K562 (cell line): ENCODE results near the gene EFR3B. TPM values are rescaled to one million over a fixed set of nuclear protein-coding genes. Genes with fewer than 3 reads are reported as not detected.

ENCODE experiments used
- ATAC-seq: fragments of 200-7000 bp; cut with Tn5 transposase; 3 replicates; pipeline ENCODE4 v1.9.1; 2020; ENCODE audit warnings: moderate library complexity
- BruUV-seq: library from RNA; stranded (reverse); fragments of 400-500 nt; replicated peaks from 2 replicates; lab custom pipeline; 2021; lab: Mats Ljungman, UMichigan
- CTCF ChIA-PET: fragments of 300-600 bp; formaldehyde crosslinking; extraction: SDS; loops from one replicate; lab custom pipeline; 2021; ENCODE audit warnings: low intra/inter-chr PET ratio; lab: Yijun Ruan, JAX
- POLR2A ChIA-PET: fragments of 300-600, 350-650 bp; sonication (Branson Sonifier 250); formaldehyde crosslinking; extraction: SDS; loops from one replicate; lab custom pipeline; 2021; ENCODE audit warnings: antibody characterized with exemption, inconsistent platforms; lab: Yijun Ruan, JAX
- DNase-seq, 4 experiments: peaks; one replicate each; pipeline versions ENCODE4 v3.0.0 to v3.0.0-alpha.2; 2011 to 2018; ENCODE audit warnings: low spot score in 3 of 4, mixed read lengths in 3 of 4; ENCODE audit errors: extremely low read depth in 1 of 4
- FAIRE-seq: peaks from 2 replicates; lab custom pipeline; 2011; peaks lifted over from hg19 to GRCh38; lab: Jason Lieb, UNC
- H2AFZ ChIP-seq: 2 replicates; pipeline ENCODE4 v1.6.0; 2011; ENCODE audit warnings: low read depth, low read length, control low read depth, inconsistent platforms
- H3K27ac ChIP-seq: fragments of 200-600 bp; 3 replicates; pipeline ENCODE4 v1.8.0; 2011; ENCODE audit warnings: low read depth, mild to moderate bottlenecking, control low read depth, inconsistent platforms, low read length, moderate library complexity, mixed read lengths; ENCODE audit errors: extremely low read depth
- H3K27me3 ChIP-seq, 2 experiments: fragments of 300-600 bp in 1 of 2; 2 replicates in 1 of 2; 3 replicates in 1 of 2; pipeline versions ENCODE4 v1.6.0 to v1.8.0; 2011; ENCODE audit warnings: inconsistent platforms in 2 of 2, low read length in 2 of 2, mild to moderate bottlenecking in 1 of 2, mixed read lengths in 1 of 2, moderate library complexity in 1 of 2; ENCODE audit not compliant: control insufficient read depth in 2 of 2, insufficient read depth in 2 of 2
- H3K36me3 ChIP-seq: fragments of 300-600 bp; 3 replicates; pipeline ENCODE4 v1.8.0; 2011; ENCODE audit warnings: mild to moderate bottlenecking, low read length, inconsistent platforms; ENCODE audit not compliant: control insufficient read depth, insufficient read depth
- H3K4me1 ChIP-seq, 2 experiments: fragments of 200-600 bp in 1 of 2; replicated peaks in 1 of 2; 2 replicates in 1 of 2; 3 replicates in 1 of 2; pipeline versions ENCODE4 v1.5.1 to v1.8.0; 2011; ENCODE audit warnings: inconsistent platforms in 2 of 2, low read length in 2 of 2, mild to moderate bottlenecking in 1 of 2, mixed read lengths in 1 of 2, moderate library complexity in 1 of 2; ENCODE audit not compliant: control insufficient read depth in 2 of 2, insufficient read depth in 2 of 2
- H3K4me2 ChIP-seq: 2 replicates; pipeline ENCODE4 v1.6.1; 2011; ENCODE audit warnings: low read length, control low read depth, inconsistent platforms, mixed read lengths; ENCODE audit not compliant: insufficient read depth
- H3K4me3 ChIP-seq: fragments of 200-600 bp; sonication (generic), shearing (Covaris generic); 2 replicates; pipeline ENCODE4 v1.5.1; 2016; ENCODE audit warnings: control low read depth, inconsistent platforms
- H3K79me2 ChIP-seq: fragments of 200-600 bp; 3 replicates; pipeline ENCODE4 v1.8.0; 2011; ENCODE audit warnings: low read length, inconsistent platforms; ENCODE audit not compliant: control insufficient read depth, insufficient read depth
- H3K9ac ChIP-seq, 2 experiments: 2 replicates each; pipeline versions ENCODE4 v1.6.0 to v1.6.1; 2011; ENCODE audit warnings: low read depth in 2 of 2, low read length in 2 of 2, control low read depth in 1 of 2, inconsistent platforms in 1 of 2, mild to moderate bottlenecking in 1 of 2, mixed read lengths in 1 of 2; ENCODE audit not compliant: insufficient read depth in 1 of 2
- H3K9me1 ChIP-seq: one replicate; pipeline ENCODE4 v1.6.0; 2011; ENCODE audit warnings: inconsistent platforms, mild to moderate bottlenecking, low read length, moderate library complexity; ENCODE audit not compliant: control insufficient read depth, insufficient read depth
- H3K9me3 ChIP-seq: replicated peaks from 2 replicates; pipeline ENCODE4 v1.5.1; 2011; ENCODE audit warnings: low read depth, low read length, inconsistent platforms; ENCODE audit not compliant: control insufficient read depth, insufficient read depth
- H4K20me1 ChIP-seq: replicated peaks from 2 replicates; pipeline ENCODE4 v1.6.1; 2011; ENCODE audit warnings: low read length, inconsistent platforms, mixed read lengths; ENCODE audit not compliant: control insufficient read depth, insufficient read depth
- ASH1L ChIP-seq: fragments of 450-650 bp; IDR thresholded peaks from 2 replicates; pipeline ENCODE4 v1.6.1; 2018; ENCODE audit warnings: borderline replicate concordance, mild to moderate bottlenecking, low read depth; ENCODE audit not compliant: partially characterized antibody
- HDAC3 ChIP-seq: fragments of 450-650 bp; IDR thresholded peaks from 2 replicates; pipeline ENCODE4 v1.6.1; 2018; ENCODE audit warnings: borderline replicate concordance, mild to moderate bottlenecking, moderate library complexity; ENCODE audit not compliant: partially characterized antibody
- RFX7 ChIP-seq: fragments of 250-450 bp; sonication (Bioruptor Pico); IDR thresholded peaks from 2 replicates; pipeline ENCODE4 v1.5.1; 2021; ENCODE audit warnings: mild to moderate bottlenecking
- TAL1 ChIP-seq: fragments of 450-650 bp; IDR thresholded peaks from 2 replicates; pipeline ENCODE4 v1.6.1; 2016; ENCODE audit warnings: mild to moderate bottlenecking
- ZNF707 ChIP-seq: fragments of 250-450 bp; sonication (Bioruptor Pico); conservative IDR thresholded peaks from 2 replicates; pipeline ENCODE4 v1.8.0; 2022; ENCODE audit warnings: inconsistent platforms, mild to moderate bottlenecking, moderate library complexity
- WGBS: fragments of 100-300 bp; shearing (Covaris generic); methylation state at CpG from one replicate; pipeline ENCODE4 v1.1.6; 2016; ENCODE audit warnings: low coverage, mixed read lengths; ENCODE audit not compliant: insufficient coverage; ENCODE audit errors: missing lambda C conversion rate; 5-methylcytosine and 5-hydroxymethylcytosine counted together
- in situ Hi-C: fragments of 300-500 bp; cut with MboI; formaldehyde crosslinking; loops from 4 replicates; pipeline ENCODE4 v1.15.0; 2018; ENCODE audit warnings: inconsistent platforms, mixed read lengths
- intact Hi-C: fragments of 100-400 bp; cut with micrococcal nuclease; formaldehyde crosslinking; loops from 2 replicates; pipeline ENCODE4 v1.14.2; 2022
- polyA plus RNA-seq, 8 experiments: library from polyadenylated mRNA; depleted of rRNA in 4 of 8; stranded (reverse) in 5 of 8; unstranded in 3 of 8; fragments of >200 nt; fragmentation: Nextera tagmentation in 2 of 8; fragmentation: Illumina TruSeq in 1 of 8; extraction: Ambion mirVana in 2 of 8; extraction: Trizol in 1 of 8; gene quantifications; 2 replicates each; pipeline versions ENCODE4 v1.2.1 to v1.2.3, GENCODE V29; 2011 to 2014; ENCODE audit warnings: inconsistent platforms in 1 of 8, missing spikeins in 1 of 8
- total RNA-seq, 7 experiments: library from RNA; depleted of rRNA in 6 of 7; stranded (reverse); fragments of >200 nt in 6 of 7; fragmentation: Illumina TruSeq in 2 of 7; extraction: Trizol in 2 of 7; gene quantifications; 2 replicates each; pipeline versions ENCODE4 v1.2.1 to v1.2.3, GENCODE V29; 2011 to 2021; ENCODE audit warnings: low replicate concordance in 1 of 7
- TF ChIP-seq, protein P1 (sequence below): fragments of 250-450 bp; sonication (Bioruptor Pico); IDR thresholded peaks from 2 replicates; pipeline ENCODE4 v1.8.0; 2022; ENCODE audit warnings: inconsistent platforms
- TF ChIP-seq, protein P2 (sequence below): fragments of 200-800 bp; sonication (Bioruptor generic); IDR thresholded peaks from 2 replicates; pipeline ENCODE4 v1.6.1; 2016; ENCODE audit warnings: missing genetic modification characterization, missing compliant biosample characterization

The EFR3B gene
- total and polyA plus RNA-seq, 9 of the 15 experiments (the other 6 are each of a cell fraction or from before 2014, with no cell fraction given) = not detected

DNA sequence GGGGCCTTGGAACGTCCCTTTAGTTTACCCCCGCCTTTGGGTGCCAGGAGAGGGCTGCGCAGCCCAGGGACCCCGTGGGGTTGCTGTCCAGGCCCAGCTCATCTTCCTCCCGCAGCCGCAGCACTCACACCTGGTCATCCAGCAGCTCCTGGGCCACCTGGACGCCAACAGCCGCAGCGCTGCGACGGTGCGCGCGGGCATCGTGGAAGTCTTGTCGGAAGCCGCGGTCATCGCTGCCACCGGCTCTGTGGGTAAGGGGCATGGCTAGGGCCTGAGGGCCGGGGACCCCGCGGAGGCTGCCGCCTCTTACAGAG, 89.3 kb downstream of the EFR3B start:
- in situ Hi-C loops = loop anchor here (5.0 kb wide), 1 partner anchor 154 kb away; no protein-coding TSS in a partner anchor
- no peaks in the 10 kb centered on the region for H3K79me2 ChIP-seq
- H3K27me3 ChIP-seq = peaks cover 45 to 76% of the 10 kb centered on the region in 2 experiments; a peak in 4 of 5 replicates
- peaks cover 2 to 12% of the 10 kb centered on the region in 2 experiments; a peak in 4 of 5 replicates for H3K4me1 ChIP-seq
- peaks cover 7% of the 10 kb centered on the region; the same call in 1 of the 2 replicates for H4K20me1 ChIP-seq
- WGBS = 72% methylated on average over 17 of the region's 24 CpGs
- no peaks in the 10 kb centered on the region for H3K9me1 ChIP-seq
- H3K4me3 ChIP-seq = no peak overlapping the region
- ATAC-seq (no peak), FAIRE-seq (no peak), DNase-seq (no peak)
- BruUV-seq = no TSS peak
- no peak overlapping the region for H2AFZ ChIP-seq
- H3K36me3 ChIP-seq = no peaks in the 10 kb centered on the region
- H3K4me2 ChIP-seq = no peak overlapping the region
- no peak overlapping the region for H3K9ac ChIP-seq
- CTCF ChIA-PET = interaction anchor here (5.0 kb wide), 1 partner anchor 156 kb away, joined by 33 read pairs; no protein-coding TSS in a partner anchor
- intact Hi-C loops = no loop called here
- H3K9me3 ChIP-seq = no peaks in the 10 kb centered on the region
- POLR2A ChIA-PET = no interaction called here
- H3K27ac ChIP-seq = no peak overlapping the region
- no peak for TF ChIP-seq TAL1
- no peak for TF ChIP-seq RFX7 (CRISPR knock-in tag)
- TF ChIP-seq, protein P1, sequence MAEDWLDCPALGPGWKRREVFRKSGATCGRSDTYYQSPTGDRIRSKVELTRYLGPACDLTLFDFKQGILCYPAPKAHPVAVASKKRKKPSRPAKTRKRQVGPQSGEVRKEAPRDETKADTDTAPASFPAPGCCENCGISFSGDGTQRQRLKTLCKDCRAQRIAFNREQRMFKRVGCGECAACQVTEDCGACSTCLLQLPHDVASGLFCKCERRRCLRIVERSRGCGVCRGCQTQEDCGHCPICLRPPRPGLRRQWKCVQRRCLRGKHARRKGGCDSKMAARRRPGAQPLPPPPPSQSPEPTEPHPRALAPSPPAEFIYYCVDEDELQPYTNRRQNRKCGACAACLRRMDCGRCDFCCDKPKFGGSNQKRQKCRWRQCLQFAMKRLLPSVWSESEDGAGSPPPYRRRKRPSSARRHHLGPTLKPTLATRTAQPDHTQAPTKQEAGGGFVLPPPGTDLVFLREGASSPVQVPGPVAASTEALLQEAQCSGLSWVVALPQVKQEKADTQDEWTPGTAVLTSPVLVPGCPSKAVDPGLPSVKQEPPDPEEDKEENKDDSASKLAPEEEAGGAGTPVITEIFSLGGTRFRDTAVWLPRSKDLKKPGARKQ (CRISPR knock-in tag) = no peak
- TF ChIP-seq HDAC3 = no peak
- TF ChIP-seq, protein P2, sequence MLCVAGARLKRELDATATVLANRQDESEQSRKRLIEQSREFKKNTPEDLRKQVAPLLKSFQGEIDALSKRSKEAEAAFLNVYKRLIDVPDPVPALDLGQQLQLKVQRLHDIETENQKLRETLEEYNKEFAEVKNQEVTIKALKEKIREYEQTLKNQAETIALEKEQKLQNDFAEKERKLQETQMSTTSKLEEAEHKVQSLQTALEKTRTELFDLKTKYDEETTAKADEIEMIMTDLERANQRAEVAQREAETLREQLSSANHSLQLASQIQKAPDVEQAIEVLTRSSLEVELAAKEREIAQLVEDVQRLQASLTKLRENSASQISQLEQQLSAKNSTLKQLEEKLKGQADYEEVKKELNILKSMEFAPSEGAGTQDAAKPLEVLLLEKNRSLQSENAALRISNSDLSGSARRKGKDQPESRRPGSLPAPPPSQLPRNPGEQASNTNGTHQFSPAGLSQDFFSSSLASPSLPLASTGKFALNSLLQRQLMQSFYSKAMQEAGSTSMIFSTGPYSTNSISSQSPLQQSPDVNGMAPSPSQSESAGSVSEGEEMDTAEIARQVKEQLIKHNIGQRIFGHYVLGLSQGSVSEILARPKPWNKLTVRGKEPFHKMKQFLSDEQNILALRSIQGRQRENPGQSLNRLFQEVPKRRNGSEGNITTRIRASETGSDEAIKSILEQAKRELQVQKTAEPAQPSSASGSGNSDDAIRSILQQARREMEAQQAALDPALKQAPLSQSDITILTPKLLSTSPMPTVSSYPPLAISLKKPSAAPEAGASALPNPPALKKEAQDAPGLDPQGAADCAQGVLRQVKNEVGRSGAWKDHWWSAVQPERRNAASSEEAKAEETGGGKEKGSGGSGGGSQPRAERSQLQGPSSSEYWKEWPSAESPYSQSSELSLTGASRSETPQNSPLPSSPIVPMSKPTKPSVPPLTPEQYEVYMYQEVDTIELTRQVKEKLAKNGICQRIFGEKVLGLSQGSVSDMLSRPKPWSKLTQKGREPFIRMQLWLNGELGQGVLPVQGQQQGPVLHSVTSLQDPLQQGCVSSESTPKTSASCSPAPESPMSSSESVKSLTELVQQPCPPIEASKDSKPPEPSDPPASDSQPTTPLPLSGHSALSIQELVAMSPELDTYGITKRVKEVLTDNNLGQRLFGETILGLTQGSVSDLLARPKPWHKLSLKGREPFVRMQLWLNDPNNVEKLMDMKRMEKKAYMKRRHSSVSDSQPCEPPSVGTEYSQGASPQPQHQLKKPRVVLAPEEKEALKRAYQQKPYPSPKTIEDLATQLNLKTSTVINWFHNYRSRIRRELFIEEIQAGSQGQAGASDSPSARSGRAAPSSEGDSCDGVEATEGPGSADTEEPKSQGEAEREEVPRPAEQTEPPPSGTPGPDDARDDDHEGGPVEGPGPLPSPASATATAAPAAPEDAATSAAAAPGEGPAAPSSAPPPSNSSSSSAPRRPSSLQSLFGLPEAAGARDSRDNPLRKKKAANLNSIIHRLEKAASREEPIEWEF = no peak
- TF ChIP-seq ZNF707 (CRISPR knock-in tag) = no peak
- TF ChIP-seq ASH1L = no peak
